ENCODE data around the gene ZSCAN22. TPM values are rescaled to one million over a fixed set of nuclear protein-coding genes. Genes with fewer than 3 reads are reported as not detected.

Gene ZSCAN22
- total RNA-seq = 2.6 TPM

DNA sequence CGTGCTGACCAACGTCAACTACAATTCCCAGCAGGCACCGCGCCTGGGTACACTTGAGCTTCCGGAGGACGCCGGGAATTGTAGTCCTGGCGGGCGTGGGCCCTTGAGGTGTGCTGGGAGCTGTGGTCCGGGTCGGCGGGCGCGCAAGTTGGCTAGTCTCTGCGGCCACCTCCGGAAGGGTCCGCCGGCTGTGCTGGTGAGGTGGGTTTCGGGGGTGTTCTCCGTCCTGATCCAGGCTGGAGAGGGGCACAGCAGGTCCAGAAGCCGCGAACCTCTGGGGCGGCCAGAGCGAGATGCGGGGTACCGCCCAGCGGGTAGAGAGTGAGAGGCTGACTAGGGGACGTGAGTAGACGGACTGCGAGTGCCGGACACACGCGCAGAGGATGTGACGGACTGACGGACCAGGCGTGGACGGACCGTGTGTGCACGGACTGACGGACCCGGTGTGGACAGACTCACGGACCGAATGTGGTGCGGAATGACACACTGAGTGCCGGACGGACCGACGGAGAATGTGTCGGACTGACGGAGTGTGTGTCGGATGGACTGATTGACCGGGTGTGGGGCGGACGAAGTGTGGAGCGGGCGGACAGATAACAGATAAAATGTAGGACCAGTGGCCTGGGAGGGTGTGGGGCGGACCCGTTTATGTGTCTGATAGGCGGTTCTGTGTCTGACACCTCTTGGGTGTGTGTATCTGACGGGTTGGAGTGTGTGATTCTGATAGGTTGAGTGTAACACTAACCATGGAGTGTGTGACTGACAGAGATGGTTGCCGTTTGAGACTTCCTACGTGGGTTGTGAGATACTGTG, at the start of gene ZSCAN22:
TSS of gene ZSCAN22 (plus strand) at position 81 of the 813 bp plus-strand sequence. CDS start 7,809 bp downstream, outside the sequence.
- Histone ChIP-seq H3K4me3 (ENCODE audit: low read length in 3 of 3) (peak within 1 kb of the TSS; percentile 84 to 100 (median 100)), H3K4me1 (ENCODE audit: control insufficient read depth in 3 of 3, insufficient read depth in 3 of 3, low read length in 3 of 3) (peaks cover 29 to 40% (median 30%) of the 10 kb centered on the region in 3 donors), H3K9ac (ENCODE audit: low read depth in 1 of 3, low read length in 3 of 3) (peak within 1 kb of the TSS; percentile 80 to 98 (median 95)), H3K9me3 (ENCODE audit: control insufficient read depth in 3 of 3, low read length in 3 of 3) (no peaks in the 10 kb centered on the region), H3K36me3 (ENCODE audit: control insufficient read depth in 3 of 3, insufficient read depth in 3 of 3, low read length in 3 of 3) (peaks cover 4 to 10% (median 6%) of the 10 kb centered on the region in 3 donors), H3K27ac (ENCODE audit: low read depth, low read length) (peak within 1 kb of the TSS; percentile 89), H3K27me3 (ENCODE audit: control insufficient read depth in 3 of 3, insufficient read depth in 3 of 3, low read length in 3 of 3) (no peaks in the 10 kb centered on the region)

DNA sequence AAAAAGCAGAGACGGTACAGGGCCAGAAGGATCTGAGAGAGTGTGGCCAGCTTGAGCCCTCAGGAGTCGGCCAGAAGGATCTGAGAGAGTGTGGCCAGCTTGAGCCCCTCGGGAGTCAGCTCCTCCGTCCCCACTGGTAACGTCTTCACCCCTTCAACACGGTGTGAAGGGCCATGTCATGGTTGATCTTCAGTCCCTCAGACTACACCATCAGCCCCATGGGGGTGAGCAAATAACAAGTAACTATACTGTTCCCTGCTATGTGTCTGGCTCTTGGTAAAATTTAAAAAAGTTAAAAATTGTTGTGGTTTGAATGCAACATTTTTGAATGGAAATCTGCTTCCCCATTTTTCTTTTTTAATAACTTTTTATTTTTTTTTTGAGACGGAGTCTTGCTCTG, 49.6 kb upstream of the ZSCAN22 start:
- H3K27ac ChIP-seq (ENCODE audit: low read depth, low read length) = no peak overlapping the region

GRCh38 chr19:58277748-58278540, 48.9 kb upstream of the ZSCAN22 start:
- H3K9ac ChIP-seq (ENCODE audit: low read depth in 1 of 3, low read length in 3 of 3) = peak overlapping the region; percentile 74 to 82 (median 75)
- H3K4me1 ChIP-seq (ENCODE audit: control insufficient read depth in 3 of 3, insufficient read depth in 3 of 3, low read length in 3 of 3) = peaks cover 6 to 15% (median 13%) of the 10 kb centered on the region in 3 donors
- H3K36me3 ChIP-seq (ENCODE audit: control insufficient read depth in 3 of 3, insufficient read depth in 3 of 3, low read length in 3 of 3) = peaks cover 0 to 15% (median 4%) of the 10 kb centered on the region in 3 donors
- peaks cover 0 to 6% (median 4%) of the 10 kb centered on the region in 3 donors for H3K27me3 ChIP-seq (ENCODE audit: control insufficient read depth in 3 of 3, insufficient read depth in 3 of 3, low read length in 3 of 3)
- peak overlapping the region; percentile 72 for H3K27ac ChIP-seq (ENCODE audit: low read depth, low read length)
- H3K4me3 ChIP-seq (ENCODE audit: low read length in 3 of 3) = peak overlapping the region; percentile 80 to 86 (median 80)
- peaks cover 3 to 12% (median 4%) of the 10 kb centered on the region in 3 donors for H3K9me3 ChIP-seq (ENCODE audit: control insufficient read depth in 3 of 3, low read length in 3 of 3)

More for the DNA sequence above, 49.6 kb upstream of the ZSCAN22 start:
- no peak overlapping the region for H3K4me3 ChIP-seq (ENCODE audit: low read length in 3 of 3)
- peaks cover 0 to 6% (median 4%) of the 10 kb centered on the region in 3 donors for H3K27me3 ChIP-seq (ENCODE audit: control insufficient read depth in 3 of 3, insufficient read depth in 3 of 3, low read length in 3 of 3)
- peaks cover 0 to 16% (median 4%) of the 10 kb centered on the region in 3 donors for H3K36me3 ChIP-seq (ENCODE audit: control insufficient read depth in 3 of 3, insufficient read depth in 3 of 3, low read length in 3 of 3)
- peaks cover 3 to 13% (median 4%) of the 10 kb centered on the region in 3 donors for H3K9me3 ChIP-seq (ENCODE audit: control insufficient read depth in 3 of 3, low read length in 3 of 3)
- no peak overlapping the region for H3K9ac ChIP-seq (ENCODE audit: low read depth in 1 of 3, low read length in 3 of 3)
- peaks cover 6 to 15% (median 13%) of the 10 kb centered on the region in 3 donors for H3K4me1 ChIP-seq (ENCODE audit: control insufficient read depth in 3 of 3, insufficient read depth in 3 of 3, low read length in 3 of 3)

DNA sequence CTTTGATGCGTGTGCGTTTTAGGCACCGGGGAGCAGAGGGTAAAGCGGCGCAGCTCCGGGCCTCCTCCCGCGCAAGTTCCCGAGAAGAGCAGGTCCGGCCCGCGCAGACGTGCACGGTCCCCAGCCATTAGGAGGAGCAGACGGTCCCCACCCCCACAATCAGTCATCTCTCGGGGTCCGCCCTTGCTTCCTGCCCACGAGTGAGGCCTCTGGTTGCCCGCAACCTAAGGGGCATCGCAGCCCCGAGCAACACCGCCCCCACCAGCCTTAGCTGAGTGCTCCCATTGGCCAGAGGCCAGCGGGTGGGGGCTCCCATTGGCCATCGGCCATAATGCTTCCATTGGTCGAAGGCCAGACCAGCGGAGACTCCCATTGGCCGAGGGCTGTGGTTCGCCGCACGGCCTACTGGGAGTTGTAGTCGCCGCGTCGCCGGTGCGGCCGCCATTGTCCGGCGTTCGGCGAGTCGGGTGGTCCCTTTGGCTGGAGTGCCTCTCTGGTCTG, 48.2 kb upstream of the ZSCAN22 start, which contains the start of gene ZNF8:
TSS of gene ZNF8 (plus strand) at position 415 of the 501 bp plus-strand sequence. CDS start 127 bp downstream, outside the sequence.
- peaks cover 0 to 15% (median 4%) of the 10 kb centered on the region in 3 donors for H3K36me3 ChIP-seq (ENCODE audit: control insufficient read depth in 3 of 3, insufficient read depth in 3 of 3, low read length in 3 of 3)
- peak within 1 kb of the TSS; percentile 72 for H3K27ac ChIP-seq (ENCODE audit: low read depth, low read length)
- peaks cover 0 to 6% (median 4%) of the 10 kb centered on the region in 3 donors for H3K27me3 ChIP-seq (ENCODE audit: control insufficient read depth in 3 of 3, insufficient read depth in 3 of 3, low read length in 3 of 3)
- H3K4me3 ChIP-seq (ENCODE audit: low read length in 3 of 3) = peak within 1 kb of the TSS; percentile 80 to 86 (median 80)
- peaks cover 6 to 15% (median 13%) of the 10 kb centered on the region in 3 donors for H3K4me1 ChIP-seq (ENCODE audit: control insufficient read depth in 3 of 3, insufficient read depth in 3 of 3, low read length in 3 of 3)
- peak within 1 kb of the TSS; percentile 74 to 82 (median 75) for H3K9ac ChIP-seq (ENCODE audit: low read depth in 1 of 3, low read length in 3 of 3)
- H3K9me3 ChIP-seq (ENCODE audit: control insufficient read depth in 3 of 3, low read length in 3 of 3) = peaks cover 3 to 12% (median 4%) of the 10 kb centered on the region in 3 donors

GRCh38 chr19:58279042-58279924, 47.5 kb upstream of the ZSCAN22 start:
- peak overlapping the region; percentile 72 for H3K27ac ChIP-seq (ENCODE audit: low read depth, low read length)
- H3K4me1 ChIP-seq (ENCODE audit: control insufficient read depth in 3 of 3, insufficient read depth in 3 of 3, low read length in 3 of 3) = peaks cover 6 to 15% (median 13%) of the 10 kb centered on the region in 3 donors
- peaks cover under 1 to 12% (median 4%) of the 10 kb centered on the region in 3 donors for H3K9me3 ChIP-seq (ENCODE audit: control insufficient read depth in 3 of 3, low read length in 3 of 3)
- H3K9ac ChIP-seq (ENCODE audit: low read depth in 1 of 3, low read length in 3 of 3) = peak overlapping the region; percentile 74 to 82 (median 75)
- peaks cover 0 to 15% (median 4%) of the 10 kb centered on the region in 3 donors for H3K36me3 ChIP-seq (ENCODE audit: control insufficient read depth in 3 of 3, insufficient read depth in 3 of 3, low read length in 3 of 3)
- peaks cover 0 to 6% (median 4%) of the 10 kb centered on the region in 3 donors for H3K27me3 ChIP-seq (ENCODE audit: control insufficient read depth in 3 of 3, insufficient read depth in 3 of 3, low read length in 3 of 3)
- H3K4me3 ChIP-seq (ENCODE audit: low read length in 3 of 3) = peak overlapping the region; percentile 80 to 86 (median 80)

DNA sequence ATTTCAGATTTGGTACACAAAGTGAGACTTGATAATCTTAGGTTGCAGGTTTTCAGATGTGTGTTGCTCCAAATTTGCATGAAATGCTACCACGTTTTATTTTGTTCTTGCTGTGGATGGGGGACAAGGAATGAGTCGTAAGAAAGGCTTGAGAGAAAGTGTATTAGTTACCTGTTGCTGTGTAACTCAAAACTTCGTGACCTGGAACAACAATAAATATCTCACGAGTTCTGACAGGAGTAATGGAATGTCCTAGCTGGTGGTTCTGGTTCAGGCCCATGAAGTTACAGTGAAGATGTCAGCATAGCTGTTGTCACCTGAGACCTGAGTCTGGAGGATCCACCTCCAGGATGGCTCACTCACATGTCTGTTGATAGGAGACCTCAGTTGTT, 46.9 kb upstream of the ZSCAN22 start:
- peaks cover 0 to 6% (median 4%) of the 10 kb centered on the region in 3 donors for H3K27me3 ChIP-seq (ENCODE audit: control insufficient read depth in 3 of 3, insufficient read depth in 3 of 3, low read length in 3 of 3)
- H3K9ac ChIP-seq (ENCODE audit: low read depth in 1 of 3, low read length in 3 of 3) = peak overlapping the region in 1 of 3 donors; percentile 75
- H3K9me3 ChIP-seq (ENCODE audit: control insufficient read depth in 3 of 3, low read length in 3 of 3) = peaks cover 0 to 12% (median 6%) of the 10 kb centered on the region in 3 donors
- H3K4me1 ChIP-seq (ENCODE audit: control insufficient read depth in 3 of 3, insufficient read depth in 3 of 3, low read length in 3 of 3) = peaks cover 6 to 15% (median 13%) of the 10 kb centered on the region in 3 donors
- peak overlapping the region in 2 of 3 donors; percentile 80 to 86 for H3K4me3 ChIP-seq (ENCODE audit: low read length in 3 of 3)
- no peak overlapping the region for H3K27ac ChIP-seq (ENCODE audit: low read depth, low read length)
- H3K36me3 ChIP-seq (ENCODE audit: control insufficient read depth in 3 of 3, insufficient read depth in 3 of 3, low read length in 3 of 3) = peaks cover 0 to 9% (median 4%) of the 10 kb centered on the region in 3 donors

DNA sequence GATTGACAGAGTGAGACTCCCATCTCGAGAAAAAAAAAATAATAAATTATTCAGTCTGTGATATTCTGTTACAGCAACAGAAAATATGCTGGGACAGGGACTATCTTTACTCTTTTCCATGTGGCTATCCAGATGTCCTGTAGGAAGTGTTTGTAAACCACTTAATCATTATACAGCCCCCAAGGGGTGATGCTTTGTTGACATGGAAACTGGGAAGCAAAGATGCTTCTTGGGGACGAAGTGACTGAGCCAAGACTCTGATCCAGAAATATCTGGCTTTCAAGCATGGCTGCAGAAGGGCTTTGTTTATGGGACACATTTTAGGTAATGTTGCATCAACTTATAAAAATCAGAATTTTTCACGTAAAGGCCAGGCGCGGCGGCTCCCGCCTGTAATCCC, 42.6 kb upstream of the ZSCAN22 start:
- no peak overlapping the region for H3K27ac ChIP-seq (ENCODE audit: low read depth, low read length)
- peaks cover 24 to 37% (median 33%) of the 10 kb centered on the region in 3 donors for H3K36me3 ChIP-seq (ENCODE audit: control insufficient read depth in 3 of 3, insufficient read depth in 3 of 3, low read length in 3 of 3)

DNA sequence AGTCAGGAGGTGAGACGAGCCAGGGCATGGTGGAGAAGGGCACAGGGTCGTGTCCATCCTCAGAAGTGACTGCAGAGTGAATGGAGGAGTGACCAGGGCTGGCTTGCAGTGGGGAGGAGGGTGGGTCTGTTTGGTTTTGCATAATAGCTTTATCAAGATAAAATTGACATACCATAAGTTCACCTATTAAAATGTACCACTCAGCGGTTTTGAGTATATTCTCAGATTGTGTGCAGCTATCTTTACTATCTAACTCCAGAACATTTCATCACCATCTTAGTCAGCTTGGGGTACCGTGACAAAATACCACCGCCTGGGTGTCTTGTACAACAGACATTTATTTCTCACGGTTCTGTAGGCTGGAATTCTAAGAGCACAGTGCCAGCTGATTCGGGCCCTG, 34.9 kb upstream of the ZSCAN22 start:
- Histone ChIP-seq H3K4me3 (ENCODE audit: low read length in 3 of 3) (no peak overlapping the region), H3K4me1 (ENCODE audit: control insufficient read depth in 3 of 3, insufficient read depth in 3 of 3, low read length in 3 of 3) (no peaks in the 10 kb centered on the region), H3K9me3 (ENCODE audit: control insufficient read depth in 3 of 3, low read length in 3 of 3) (peaks cover 5 to 30% (median 19%) of the 10 kb centered on the region in 3 donors), H3K9ac (ENCODE audit: low read depth in 1 of 3, low read length in 3 of 3) (no peak overlapping the region), H3K36me3 (ENCODE audit: control insufficient read depth in 3 of 3, insufficient read depth in 3 of 3, low read length in 3 of 3) (peaks cover 48 to 79% (median 55%) of the 10 kb centered on the region in 3 donors), H3K27ac (ENCODE audit: low read depth, low read length) (no peak overlapping the region), H3K27me3 (ENCODE audit: control insufficient read depth in 3 of 3, insufficient read depth in 3 of 3, low read length in 3 of 3) (no peaks in the 10 kb centered on the region)

More for the DNA sequence above, 42.6 kb upstream of the ZSCAN22 start:
- Histone ChIP-seq H3K9ac (ENCODE audit: low read depth in 1 of 3, low read length in 3 of 3) (no peak overlapping the region), H3K4me3 (ENCODE audit: low read length in 3 of 3) (no peak overlapping the region), H3K9me3 (ENCODE audit: control insufficient read depth in 3 of 3, low read length in 3 of 3) (peaks cover 0 to 9% (median 8%) of the 10 kb centered on the region in 3 donors), H3K27me3 (ENCODE audit: control insufficient read depth in 3 of 3, insufficient read depth in 3 of 3, low read length in 3 of 3) (peaks cover 0 to 4% (median 4%) of the 10 kb centered on the region in 3 donors), H3K4me1 (ENCODE audit: control insufficient read depth in 3 of 3, insufficient read depth in 3 of 3, low read length in 3 of 3) (peaks cover 4 to 11% (median 6%) of the 10 kb centered on the region in 3 donors)
